Thymus (tissue), 11 donors: Measurements from ENCODE around the gene CEMIP2. TPM values are rescaled to one million over a fixed set of nuclear protein-coding genes. Genes with fewer than 3 reads are reported as not detected.

Source experiments
- DNase-seq, 9 donors: peaks; one replicate each; pipeline ENCODE4 v3.0.0-alpha.2; 2013; ENCODE audit warnings: low spot score in 9 of 9, low read depth in 6 of 9, missing footprints in 1 of 9
- H3K27ac ChIP-seq, 2 donors: one replicate each; pipeline ENCODE4 v1.5.1; 2013; ENCODE audit warnings: control low read depth in 1 of 2, low read depth in 1 of 2, low read length in 1 of 2, mild to moderate bottlenecking in 1 of 2, moderate library complexity in 1 of 2
- H3K27me3 ChIP-seq, 2 donors: one replicate each; pipeline ENCODE4 v1.5.1; 2013; ENCODE audit warnings: low read length in 1 of 2; ENCODE audit not compliant: control insufficient read depth in 2 of 2, insufficient read depth in 1 of 2
- H3K36me3 ChIP-seq, 2 donors: one replicate each; pipeline ENCODE4 v1.5.1; 2013; ENCODE audit warnings: low read length in 1 of 2, mild to moderate bottlenecking in 1 of 2, moderate library complexity in 1 of 2; ENCODE audit not compliant: control insufficient read depth in 2 of 2, insufficient read depth in 2 of 2
- H3K4me1 ChIP-seq, 2 donors: one replicate each; pipeline ENCODE4 v1.5.1; 2013; ENCODE audit warnings: low read length in 2 of 2; ENCODE audit not compliant: control insufficient read depth in 2 of 2, insufficient read depth in 2 of 2
- H3K4me3 ChIP-seq, 2 donors: one replicate each; pipeline ENCODE4 v1.5.1; 2013; ENCODE audit warnings: low read length in 2 of 2, control low read depth in 1 of 2, mild to moderate bottlenecking in 1 of 2
- H3K9me3 ChIP-seq, 2 donors: one replicate each; pipeline ENCODE4 v1.5.1; 2013; ENCODE audit warnings: low read length in 1 of 2, mild to moderate bottlenecking in 1 of 2; ENCODE audit not compliant: control insufficient read depth in 2 of 2, insufficient read depth in 1 of 2
- WGBS: extraction: QIAGEN DNeasy Blood & Tissue Kit; methylation state at CpG from one replicate; pipeline ENCODE4 v1.1.7; 2013; 5-methylcytosine and 5-hydroxymethylcytosine counted together
- polyA plus RNA-seq: library from polyadenylated mRNA; stranded (reverse); fragments of 200-250 nt; gene quantifications from one replicate; pipeline ENCODE4 v1.2.3, GENCODE V29; 2013
- total RNA-seq: library from RNA; stranded (reverse); fragments of 120-200 nt; gene quantifications from one replicate; pipeline ENCODE4 v1.2.4, GENCODE V29; 2013
- donor health status: healthy.

CEMIP2 gene
- total and polyA plus RNA-seq, 2 donors: 16.2 to 48.3 TPM

GRCh38 chr9:71675105-71675856 lies 93.0 kb downstream of the CEMIP2 start:
- Histone ChIP-seq H3K27me3 (no peaks in the 10 kb centered on the region), H3K4me1 (peaks cover 0 to 1% of the 10 kb centered on the region in 2 donors), H3K27ac (no peak overlapping the region), H3K9me3 (no peaks in the 10 kb centered on the region), H3K36me3 (no peaks in the 10 kb centered on the region), H3K4me3 (no peak overlapping the region)
- WGBS: 55% methylated on average over 3 of the region's 3 CpGs
- DNase-seq: no peak

- no peak overlapping the region for H3K27ac ChIP-seq
- WGBS: 93% methylated on average over 1 of the region's 1 CpG
Observed at GRCh38 chr9:71672573-71672972, 95.7 kb downstream of the CEMIP2 start.

GRCh38 chr9:71671289-71671688 lies 97.0 kb downstream of the CEMIP2 start:
- H3K27ac ChIP-seq: no peak overlapping the region
- H3K4me1 ChIP-seq: peaks cover 0 to 2% of the 10 kb centered on the region in 2 donors
- H3K27me3 ChIP-seq: no peaks in the 10 kb centered on the region
- WGBS: 97% methylated on average over 3 of the region's 3 CpGs
- DNase-seq: no peak
- no peaks in the 10 kb centered on the region for H3K36me3 ChIP-seq
- H3K9me3 ChIP-seq: no peaks in the 10 kb centered on the region
- no peak overlapping the region for H3K4me3 ChIP-seq

More at GRCh38 chr9:71672573-71672972, 95.7 kb downstream of the CEMIP2 start:
- Histone ChIP-seq H3K27me3 (no peaks in the 10 kb centered on the region), H3K4me1 (peaks cover 0 to 2% of the 10 kb centered on the region in 2 donors), H3K9me3 (no peaks in the 10 kb centered on the region), H3K4me3 (no peak overlapping the region), H3K36me3 (no peaks in the 10 kb centered on the region)
- DNase-seq: no peak

GRCh38 chr9:71670121-71670520 lies 98.2 kb downstream of the CEMIP2 start:
- DNase-seq: no peak
- Histone ChIP-seq H3K4me1 (peaks cover 0 to 2% of the 10 kb centered on the region in 2 donors), H3K27ac (no peak overlapping the region), H3K9me3 (no peaks in the 10 kb centered on the region), H3K27me3 (no peaks in the 10 kb centered on the region), H3K4me3 (no peak overlapping the region), H3K36me3 (no peaks in the 10 kb centered on the region)
- WGBS: 95% methylated on average over 1 of the region's 1 CpG

GRCh38 chr9:71669284-71669995 lies 98.9 kb downstream of the CEMIP2 start:
- Histone ChIP-seq H3K9me3 (no peaks in the 10 kb centered on the region), H3K4me1 (peaks cover 0 to 2% of the 10 kb centered on the region in 2 donors), H3K27me3 (no peaks in the 10 kb centered on the region), H3K36me3 (no peaks in the 10 kb centered on the region), H3K27ac (no peak overlapping the region), H3K4me3 (no peak overlapping the region)
- DNase-seq: no peak
- 97% methylated on average over 3 of the region's 3 CpGs for WGBS

- H3K36me3 ChIP-seq: no peaks in the 10 kb centered on the region
- H3K27ac ChIP-seq: no peak overlapping the region
- no peaks in the 10 kb centered on the region for H3K9me3 ChIP-seq
- no peak for DNase-seq
- 94% methylated on average over 2 of the region's 2 CpGs for WGBS
- no peaks in the 10 kb centered on the region for H3K27me3 ChIP-seq
- no peak overlapping the region for H3K4me3 ChIP-seq
- H3K4me1 ChIP-seq: peaks cover 0 to 2% of the 10 kb centered on the region in 2 donors
Observed at GRCh38 chr9:71668717-71669116, 99.6 kb downstream of the CEMIP2 start.

GRCh38 chr9:71665247-71665646 lies 103.1 kb downstream of the CEMIP2 start:
- Histone ChIP-seq H3K27me3 (no peaks in the 10 kb centered on the region), H3K4me3 (no peak overlapping the region), H3K4me1 (peaks cover 0 to under 1% of the 10 kb centered on the region in 2 donors), H3K36me3 (no peaks in the 10 kb centered on the region), H3K27ac (no peak overlapping the region), H3K9me3 (no peaks in the 10 kb centered on the region)
- WGBS: 98% methylated on average over 5 of the region's 5 CpGs
- DNase-seq: no peak

GRCh38 chr9:71664566-71664965 lies 103.7 kb downstream of the CEMIP2 start:
- no peak for DNase-seq
- H3K27ac ChIP-seq: no peak overlapping the region
- no peak overlapping the region for H3K4me3 ChIP-seq
- H3K27me3 ChIP-seq: no peaks in the 10 kb centered on the region
- no peaks in the 10 kb centered on the region for H3K36me3 ChIP-seq
- H3K4me1 ChIP-seq: no peaks in the 10 kb centered on the region
- WGBS: 64% methylated on average over 3 of the region's 3 CpGs
- no peaks in the 10 kb centered on the region for H3K9me3 ChIP-seq

- Histone ChIP-seq H3K9me3 (no peaks in the 10 kb centered on the region), H3K4me1 (no peaks in the 10 kb centered on the region), H3K27ac (no peak overlapping the region), H3K4me3 (no peak overlapping the region), H3K36me3 (no peaks in the 10 kb centered on the region), H3K27me3 (no peaks in the 10 kb centered on the region)
- WGBS: 96% methylated on average over 4 of the region's 4 CpGs
- no peak for DNase-seq
Observed at GRCh38 chr9:71663931-71664459, 104.3 kb downstream of the CEMIP2 start.
